HG02884 (cell line): ENCODE data around the gene CHID1.

Experiments used
- ATAC-seq: cut with Tn5 transposase; IDR thresholded peaks from one replicate; pipeline ENCODE4 v1.9.1; 2021; ENCODE audit warnings: mild to moderate bottlenecking, moderate library complexity; ENCODE audit not compliant: unreplicated experiment

CHID1 gene

GRCh38 chr11:837990-838307 is 72.7 kb downstream of the CHID1 start:
- ATAC-seq, result no peak

DNA sequence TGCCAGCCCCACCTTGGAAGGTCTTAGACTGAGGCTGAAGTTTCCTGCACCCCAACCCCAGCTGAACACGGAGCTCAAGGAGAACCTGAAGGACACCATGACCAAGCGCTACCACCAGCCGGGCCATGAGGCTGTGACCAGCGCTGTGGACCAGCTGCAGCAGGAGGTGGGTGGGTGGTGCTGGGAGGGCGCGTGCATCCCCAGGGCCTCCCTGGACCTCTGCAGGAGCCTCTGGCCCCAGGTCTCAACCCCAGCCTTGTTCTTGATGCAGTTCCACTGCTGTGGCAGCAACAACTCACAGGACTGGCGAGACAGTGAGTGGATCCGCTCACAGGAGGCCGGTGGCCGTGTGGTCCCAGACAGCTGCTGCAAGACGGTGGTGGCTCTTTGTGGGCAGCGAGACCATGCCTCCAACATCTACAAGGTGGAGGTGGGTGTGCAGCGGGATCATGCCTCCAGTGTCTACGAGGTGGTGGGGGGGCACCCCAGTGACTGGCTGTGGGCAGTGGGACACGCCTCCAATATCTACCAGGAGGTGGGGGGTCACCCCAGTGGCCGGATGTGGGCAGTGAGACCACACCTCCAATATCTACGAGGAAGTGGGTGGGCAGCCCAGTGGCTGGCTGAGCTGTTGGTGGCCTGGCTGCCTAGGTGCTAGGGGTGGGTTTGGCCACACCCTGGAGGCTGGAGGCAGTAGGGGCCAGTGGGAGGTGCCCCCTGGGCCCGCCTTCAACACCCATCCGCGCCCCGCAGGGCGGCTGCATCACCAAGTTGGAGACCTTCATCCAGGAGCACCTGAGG is 73.2 kb downstream of the CHID1 start:
- no peak for ATAC-seq

DNA sequence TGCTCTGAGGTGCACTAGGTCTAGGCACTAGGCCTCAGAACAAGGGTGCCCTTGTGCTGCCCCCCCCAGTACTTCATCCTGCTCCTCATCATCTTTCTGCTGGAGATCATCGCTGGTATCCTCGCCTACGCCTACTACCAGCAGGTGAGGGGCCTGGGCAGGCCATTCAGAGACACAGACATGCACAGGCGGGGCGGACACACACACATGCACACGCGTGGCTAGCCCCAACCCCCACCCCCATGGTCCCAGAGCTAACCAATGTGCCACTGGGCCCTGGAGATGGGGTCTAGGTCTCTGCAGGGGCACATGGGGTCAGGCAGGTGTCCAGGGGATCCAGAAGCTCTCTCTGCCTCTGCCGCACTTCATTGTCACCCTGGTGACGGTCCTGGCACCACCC is 73.9 kb downstream of the CHID1 start:
- ATAC-seq, result no peak

GRCh38 chr11:836274-836673 is 74.3 kb downstream of the CHID1 start:
- no peak for ATAC-seq

DNA sequence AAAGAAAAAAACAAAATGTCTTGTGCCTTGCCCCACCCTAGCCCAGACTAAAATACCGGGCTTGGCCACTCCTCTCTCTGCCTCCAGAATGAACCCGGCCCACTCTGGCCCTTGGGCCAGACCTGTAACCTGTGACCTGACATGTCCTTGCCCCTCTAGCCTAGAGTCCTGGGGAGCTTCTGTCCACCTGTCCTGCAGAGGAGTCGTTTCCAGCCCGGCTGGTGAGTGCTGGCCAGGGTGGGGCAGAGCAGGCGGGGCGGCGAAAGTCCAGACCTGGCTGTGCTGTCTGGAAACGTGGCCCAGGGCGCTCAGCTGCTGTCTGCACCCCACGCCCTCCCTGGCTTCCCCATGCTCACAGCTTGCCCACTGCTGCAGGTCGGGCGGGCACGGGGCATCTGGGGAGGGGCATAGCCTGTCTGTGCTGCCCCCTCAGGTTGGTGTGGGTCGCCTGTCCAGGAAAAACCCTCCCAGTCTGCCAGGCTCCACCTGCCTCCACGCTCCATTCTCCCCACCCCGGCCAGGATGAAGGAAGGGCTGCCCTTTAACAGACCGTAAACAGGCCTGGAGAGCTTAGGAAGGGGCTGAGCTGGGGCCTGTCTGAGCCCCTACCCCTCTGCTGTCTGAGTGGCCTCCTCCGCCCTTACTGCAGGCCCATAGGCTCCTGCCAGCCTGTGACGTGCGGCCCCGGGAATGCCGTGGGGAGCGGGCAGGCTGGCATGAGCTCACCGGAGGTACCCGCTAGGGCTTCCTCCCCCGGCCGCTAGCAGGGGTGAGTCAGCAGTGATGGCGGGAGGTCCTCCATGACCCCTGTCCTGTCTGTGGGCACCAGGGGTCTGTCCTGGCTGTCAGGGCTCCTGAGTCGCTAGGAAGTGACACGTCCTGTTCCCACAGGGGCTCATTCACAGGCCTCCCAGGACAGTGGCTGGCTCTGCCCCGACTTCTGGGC is 76.0 kb downstream of the CHID1 start:
- no peak for ATAC-seq

DNA sequence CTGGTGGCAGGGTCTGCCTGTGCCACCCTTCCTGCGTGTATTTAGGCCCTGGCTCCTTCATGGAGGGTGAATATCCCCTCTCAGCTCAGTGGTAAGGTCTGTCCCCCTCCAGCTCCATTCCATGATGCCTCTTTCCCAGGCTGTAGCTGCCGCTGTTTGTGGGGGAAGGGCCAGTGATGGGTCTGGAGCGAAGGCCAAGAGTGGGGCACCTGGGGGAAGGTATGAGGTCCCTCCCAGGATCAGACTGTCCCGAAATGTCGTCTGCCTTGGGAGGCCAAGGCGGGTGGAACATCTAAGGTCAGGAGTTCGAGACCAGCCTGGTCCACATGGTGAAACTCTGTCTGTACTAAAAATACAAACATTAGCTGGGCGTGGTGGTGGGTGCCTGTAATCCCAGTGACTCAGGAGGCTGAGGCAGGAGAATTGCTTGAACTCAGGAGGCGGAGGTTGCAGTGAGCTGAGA is 76.7 kb downstream of the CHID1 start:
- ATAC-seq, result no peak

DNA sequence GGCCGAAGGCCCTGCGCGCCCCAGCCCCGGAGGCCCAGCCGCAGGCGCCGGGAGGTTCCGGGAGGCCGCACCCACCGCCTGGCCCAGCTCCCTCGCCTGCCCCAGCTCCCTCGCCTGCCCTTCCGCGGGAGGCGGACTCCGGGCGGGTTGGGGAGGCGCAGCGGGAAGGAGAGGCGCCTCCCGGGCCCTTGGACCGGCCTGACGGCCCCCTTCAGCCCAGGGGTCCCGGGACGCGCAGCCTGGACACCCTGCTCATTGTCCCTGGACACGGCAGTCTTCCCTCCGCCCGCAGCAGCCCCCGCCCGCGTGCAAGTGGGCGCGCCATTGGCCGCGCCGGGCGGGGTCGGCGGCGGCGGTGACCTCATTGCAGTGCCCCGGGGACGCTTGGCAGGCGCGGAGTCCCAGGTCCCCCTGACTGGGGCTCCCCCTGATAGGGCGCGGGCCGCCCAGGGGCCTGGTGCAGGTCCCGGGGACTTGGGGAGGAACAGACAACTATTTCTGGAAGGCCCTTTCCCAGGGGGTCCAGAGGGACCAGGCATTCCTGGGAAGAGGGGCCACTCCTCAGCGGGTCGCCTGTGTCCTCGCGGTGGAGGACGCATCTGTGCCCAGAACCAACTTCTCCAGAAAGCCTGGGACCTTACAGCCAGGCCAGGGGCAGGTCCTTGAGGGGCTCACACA is 77.4 kb downstream of the CHID1 start:
- ATAC-seq, result no peak

DNA sequence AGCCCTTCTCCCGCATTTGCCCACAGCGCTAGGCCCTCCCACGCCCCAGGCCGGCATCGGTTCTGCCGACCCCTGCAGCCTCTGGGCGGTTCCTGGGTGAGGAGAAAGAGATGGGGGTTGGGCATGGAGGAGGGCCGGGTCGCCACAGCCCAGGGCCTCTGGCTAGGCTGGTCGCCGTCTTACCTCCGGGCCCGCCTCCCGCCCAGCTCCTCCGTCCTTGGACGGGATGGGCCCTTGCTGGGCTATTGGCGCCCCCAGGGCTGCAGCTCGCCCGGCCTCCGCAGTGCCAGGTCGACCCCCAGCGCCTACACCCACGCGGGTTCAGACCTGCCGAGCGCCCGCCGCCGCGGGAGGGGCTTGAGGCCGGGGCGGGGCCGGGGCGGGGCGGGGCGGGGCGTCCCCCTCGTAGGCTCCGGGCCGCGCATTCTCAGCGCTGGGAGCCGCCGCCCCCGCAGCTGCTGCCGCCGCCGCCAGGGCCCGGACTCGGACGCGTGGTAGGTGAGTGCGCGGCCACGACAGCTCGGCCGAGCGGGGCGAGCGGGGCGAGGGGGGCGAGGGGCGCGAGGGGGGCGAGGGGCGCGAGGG is 78.0 kb downstream of the CHID1 start, which contains the start of gene CD151:
Gene CD151 (plus strand): TSS at position 424 of the 585 bp plus-strand sequence. CDS start 3,118 bp downstream, outside the sequence.
- ATAC-seq, result no peak

- ATAC-seq, result no peak
Measured at GRCh38 chr11:831961-832528, 78.6 kb downstream of the CHID1 start.

GRCh38 chr11:831118-831864 is 79.3 kb downstream of the CHID1 start:
- ATAC-seq, result no peak

DNA sequence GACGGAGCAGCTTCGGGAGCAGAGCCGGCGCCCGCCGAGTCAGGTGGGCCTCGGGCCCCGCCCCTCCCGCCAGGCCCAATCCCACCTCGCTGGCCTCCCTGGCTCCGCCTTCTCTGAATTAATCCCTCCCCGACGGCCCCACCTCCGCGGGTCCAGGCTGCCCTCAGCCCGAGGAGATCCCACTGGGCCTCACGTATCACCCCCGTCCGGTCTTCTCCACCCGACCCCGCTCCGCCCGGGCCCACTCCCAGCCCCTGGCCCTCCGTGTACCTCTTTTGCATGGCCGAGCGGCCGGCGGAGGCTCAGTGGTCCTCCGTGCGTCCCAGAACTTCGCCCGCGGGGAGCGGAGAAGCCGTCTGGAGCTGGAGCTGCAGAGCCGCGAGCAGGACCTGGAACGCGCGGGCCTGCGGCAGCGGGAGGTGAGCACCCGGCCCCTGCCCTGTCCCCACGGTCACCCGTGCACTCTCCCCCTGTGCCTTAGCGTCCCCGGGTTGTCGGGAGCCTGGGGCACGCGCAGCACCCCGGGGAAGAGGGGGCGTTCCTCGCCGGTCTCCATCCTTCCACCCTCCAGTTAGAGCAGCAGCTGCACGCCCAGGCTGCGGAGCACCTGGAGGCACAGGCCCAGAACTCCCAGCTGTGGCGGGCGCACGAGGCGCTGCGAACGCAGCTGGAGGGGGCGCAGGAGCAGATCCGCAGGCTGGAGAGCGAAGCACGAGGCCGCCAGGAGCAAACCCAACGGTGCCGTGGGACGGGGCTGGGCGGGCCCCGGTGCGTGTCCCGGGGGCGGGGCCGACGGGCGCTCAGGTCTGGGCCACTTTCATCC is 80.1 kb downstream of the CHID1 start:
- no peak for ATAC-seq

DNA sequence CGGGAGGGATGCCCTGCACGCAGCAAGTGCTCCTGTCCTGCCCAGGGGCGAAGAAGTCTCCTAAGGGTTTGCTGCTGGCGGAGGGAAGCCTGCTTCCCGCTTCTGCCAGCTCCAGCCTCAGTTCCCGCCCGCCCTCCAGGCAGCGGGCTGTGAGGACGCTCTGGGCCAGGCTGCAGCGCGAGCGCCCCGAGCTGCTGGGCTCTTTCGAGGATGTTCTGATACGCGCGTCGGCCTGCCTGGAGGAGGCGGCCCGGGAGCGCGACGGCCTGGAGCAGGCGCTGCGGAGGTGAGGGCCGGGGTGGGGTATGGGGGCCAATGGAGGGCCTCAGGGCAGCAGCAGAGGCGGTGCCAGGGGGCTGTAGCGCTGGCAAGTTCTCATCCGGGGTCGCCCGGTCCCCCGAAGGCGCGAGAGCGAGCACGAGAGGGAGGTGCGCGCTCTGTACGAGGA is 80.7 kb downstream of the CHID1 start:
- ATAC-seq, result no peak

GRCh38 chr11:829176-829846 is 81.3 kb downstream of the CHID1 start:
- no peak for ATAC-seq

GRCh38 chr11:828506-829175 is 82.0 kb downstream of the CHID1 start:
- no peak for ATAC-seq

GRCh38 chr11:827897-828192 is 82.8 kb downstream of the CHID1 start, which contains the start of gene CRACR2B:
Gene CRACR2B, plus strand, starts transcription at chr11:827919. Its CDS starts 689 bp downstream, at chr11:828608.
- no peak for ATAC-seq

DNA sequence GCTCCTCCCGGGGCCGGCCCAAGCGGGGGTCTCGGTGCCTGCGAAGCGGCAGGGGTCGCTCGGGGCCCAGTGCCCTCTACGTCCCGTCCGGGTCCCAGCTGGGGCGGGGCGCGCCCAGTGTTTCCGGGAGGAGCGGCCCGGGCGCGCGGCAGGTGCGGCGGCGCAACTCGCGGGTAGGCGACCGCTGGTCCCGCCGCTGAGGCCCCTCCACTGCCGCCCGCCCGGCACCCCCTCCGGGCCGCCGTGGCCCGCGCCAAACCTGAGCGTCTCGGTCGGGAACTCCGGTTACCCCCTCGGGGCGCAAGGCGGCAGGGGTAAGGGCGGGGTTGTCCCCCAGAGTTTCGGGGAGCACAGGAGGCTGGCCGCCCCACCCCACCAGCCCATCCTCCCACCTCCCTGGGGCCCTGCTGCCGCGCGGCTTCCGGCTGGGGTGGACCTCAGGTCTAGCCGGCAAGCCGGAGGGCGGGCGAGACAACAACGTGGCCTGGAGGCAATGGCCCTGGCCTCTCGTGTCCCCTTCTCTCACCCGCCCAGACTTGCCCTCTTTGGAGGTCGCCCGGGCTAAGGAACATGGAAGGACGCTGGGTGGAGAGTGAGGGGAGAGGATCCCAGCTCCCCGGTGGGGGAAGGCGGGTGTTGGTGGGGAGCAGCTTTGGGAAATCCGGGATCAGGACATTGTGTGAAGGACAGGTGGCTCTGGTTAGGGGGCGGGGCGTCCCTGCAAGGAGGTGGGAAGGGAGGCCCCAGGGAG is 83.3 kb downstream of the CHID1 start:
- ATAC-seq, result no peak

DNA sequence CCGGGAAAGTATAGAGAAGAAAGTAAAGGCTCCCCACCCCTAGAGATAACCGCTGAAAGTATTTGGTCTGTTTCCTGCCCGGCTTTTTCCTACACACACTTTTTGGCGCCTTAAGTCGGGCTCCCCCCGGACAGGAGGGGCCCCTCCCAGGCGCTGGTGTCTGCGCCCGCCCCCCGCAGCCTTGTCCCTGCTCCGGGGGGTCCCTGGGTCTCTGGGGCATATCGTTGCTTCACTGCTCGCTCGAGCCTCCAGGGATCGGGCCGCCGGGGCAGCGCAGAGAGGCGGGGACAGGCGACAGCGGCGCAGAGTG is 83.8 kb downstream of the CHID1 start:
- ATAC-seq, result no peak
